NCI-H2107 (cell line): Measurements from ENCODE around the gene QARS1.

Experiments
- DNase-seq: peaks from one replicate; lab custom pipeline; 2025; lab: John Stamatoyannopoulos, UW

QARS1 gene

DNA sequence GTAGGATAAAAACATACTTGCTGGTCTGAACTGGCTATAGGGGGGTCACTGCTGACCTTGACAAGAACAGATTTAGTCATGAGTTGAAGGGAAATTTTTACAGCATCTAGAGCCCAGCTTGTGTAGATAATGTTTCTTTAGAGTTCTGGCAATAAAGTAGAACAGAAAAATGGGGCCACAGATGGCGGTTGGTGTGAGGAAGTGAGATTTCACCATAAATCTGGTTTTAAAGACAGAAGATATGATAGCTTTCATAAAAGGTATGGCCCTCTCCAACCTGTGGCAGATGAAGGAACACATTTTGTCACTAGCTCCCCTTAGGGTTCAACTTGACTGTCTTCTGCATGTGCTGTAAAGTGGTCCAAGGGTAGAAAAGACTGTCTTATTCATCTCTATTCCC is 51.0 kb downstream of the QARS1 start:
- DNase-seq = no peak
